TTC549 (cell line): ENCODE data around the gene ANK2.

ENCODE experiments used
- FAIRE-seq: peaks from 2 replicates; lab custom pipeline; 2012; peaks lifted over from hg19 to GRCh38; lab: Jason Lieb, UNC

Gene ANK2

DNA sequence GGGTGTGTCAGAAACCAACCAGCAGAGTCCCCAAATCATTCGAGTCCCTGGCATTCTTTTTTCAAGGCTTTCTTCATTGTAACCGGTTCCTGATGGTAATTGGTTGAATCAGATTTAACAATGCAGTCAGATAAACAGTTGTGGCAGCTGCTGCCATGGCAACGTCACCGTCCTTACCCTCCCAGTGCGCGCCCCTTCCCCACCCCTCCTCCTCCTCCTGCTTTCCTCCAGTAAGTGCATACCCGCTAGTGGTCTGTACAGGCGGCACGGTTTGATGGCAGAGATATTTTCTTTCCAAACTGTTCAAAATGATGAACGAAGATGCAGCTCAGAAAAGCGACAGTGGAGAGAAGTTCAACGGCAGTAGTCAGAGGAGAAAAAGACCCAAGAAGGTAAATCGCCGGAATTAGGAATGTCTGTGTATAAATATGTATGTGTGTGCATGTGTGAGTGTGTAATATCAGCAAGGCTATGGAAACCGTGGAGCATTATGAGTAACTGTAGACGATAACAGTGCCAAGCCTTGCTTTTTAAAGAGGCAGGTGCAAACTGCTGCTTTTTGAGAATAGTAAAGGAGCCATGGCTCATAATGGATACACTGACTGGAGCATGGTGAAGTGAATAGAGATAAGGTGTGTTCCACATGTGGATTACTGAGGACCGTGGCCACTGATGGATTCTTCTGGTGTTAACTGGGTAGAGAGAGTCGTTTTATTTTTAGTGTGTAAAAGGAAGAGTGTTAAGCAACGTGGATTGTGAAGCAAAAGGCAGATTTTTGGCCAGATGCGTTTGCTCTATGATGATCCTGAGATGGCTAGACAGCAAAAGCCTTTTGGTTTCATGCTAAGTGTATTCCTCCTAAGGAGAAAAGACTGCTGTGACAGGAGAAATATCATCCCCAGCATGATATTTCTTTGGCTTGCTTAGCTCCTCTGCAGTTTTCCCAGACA is at the start of gene ANK2:
TSS of gene ANK2 (plus strand) at position 233 of the 950 bp plus-strand sequence. CDS start at position 309, 76 bp downstream.
- no peak for FAIRE-seq

DNA sequence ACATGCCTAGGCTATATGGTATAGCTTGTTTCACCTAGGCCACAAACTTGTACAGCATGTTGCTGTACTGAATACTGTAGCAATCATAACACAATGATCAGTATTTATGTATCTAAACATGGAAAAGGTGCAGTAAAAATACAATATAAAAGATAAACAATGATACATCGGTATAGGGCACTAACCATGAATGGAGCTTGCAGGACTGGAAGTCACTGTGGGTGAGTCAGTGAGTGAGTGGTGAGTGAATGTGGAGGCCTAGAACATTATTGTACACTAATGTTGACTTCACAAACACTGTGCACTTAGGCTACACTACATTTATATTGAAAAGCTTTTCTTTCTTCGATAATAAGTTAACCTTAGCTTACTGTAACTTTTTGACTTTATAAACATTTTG is 45.6 kb upstream of the ANK2 start:
- FAIRE-seq = no peak

DNA sequence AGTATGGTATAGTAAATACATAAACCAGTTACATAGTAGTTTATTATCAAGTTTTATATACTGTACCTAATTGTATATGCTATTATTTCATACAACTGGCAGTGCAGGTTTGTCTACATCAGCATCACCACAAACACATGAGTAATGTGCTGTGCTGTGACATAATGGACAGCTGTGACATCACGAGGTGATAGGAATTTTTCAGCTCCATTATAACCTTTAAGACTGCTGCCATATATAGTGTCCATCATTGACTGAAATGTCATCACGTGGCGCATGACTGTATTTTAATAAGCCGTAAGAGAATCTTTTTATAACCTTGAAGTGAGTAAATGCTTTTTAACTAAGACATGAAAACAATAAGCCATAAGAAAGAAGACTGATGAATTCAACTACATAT is 44.8 kb upstream of the ANK2 start:
- no peak for FAIRE-seq

DNA sequence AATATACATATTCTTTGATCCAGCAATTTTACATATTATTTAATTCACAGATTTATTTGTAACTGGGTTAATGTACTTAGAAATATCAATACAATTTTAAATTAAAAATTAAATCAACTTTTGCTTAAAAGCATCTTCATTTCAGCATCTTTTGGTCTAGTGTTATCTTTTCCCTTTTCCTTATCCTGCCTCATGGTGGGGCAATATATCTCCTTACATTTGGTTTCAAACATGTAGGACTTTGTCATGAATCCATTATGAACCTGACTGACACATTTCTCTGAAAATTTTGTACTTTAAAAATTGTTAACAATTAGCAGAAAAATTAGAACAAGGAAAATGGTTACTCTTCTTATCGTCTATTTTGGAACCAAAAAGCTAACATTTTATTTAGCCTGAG is 42.8 kb upstream of the ANK2 start:
- FAIRE-seq = peak; percentile 5

DNA sequence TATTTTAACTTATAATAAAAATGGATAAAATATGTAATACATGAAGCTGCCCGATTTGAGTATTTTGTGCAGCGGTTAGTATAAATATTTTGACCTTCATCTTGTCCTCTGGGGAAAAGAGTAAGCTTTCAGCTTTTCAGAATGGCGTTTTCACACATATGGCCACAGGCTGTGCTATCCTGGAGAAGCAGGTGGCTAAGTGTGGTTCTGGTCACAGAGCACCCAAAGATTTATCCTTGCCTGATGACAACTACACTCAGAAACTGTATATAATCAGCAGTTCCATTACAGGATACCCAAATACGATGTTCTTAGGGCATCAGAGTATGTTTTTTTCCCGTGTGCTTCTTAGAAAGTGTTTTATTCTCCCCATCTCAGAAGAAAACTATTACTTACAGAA is 42.3 kb upstream of the ANK2 start:
- FAIRE-seq = no peak

DNA sequence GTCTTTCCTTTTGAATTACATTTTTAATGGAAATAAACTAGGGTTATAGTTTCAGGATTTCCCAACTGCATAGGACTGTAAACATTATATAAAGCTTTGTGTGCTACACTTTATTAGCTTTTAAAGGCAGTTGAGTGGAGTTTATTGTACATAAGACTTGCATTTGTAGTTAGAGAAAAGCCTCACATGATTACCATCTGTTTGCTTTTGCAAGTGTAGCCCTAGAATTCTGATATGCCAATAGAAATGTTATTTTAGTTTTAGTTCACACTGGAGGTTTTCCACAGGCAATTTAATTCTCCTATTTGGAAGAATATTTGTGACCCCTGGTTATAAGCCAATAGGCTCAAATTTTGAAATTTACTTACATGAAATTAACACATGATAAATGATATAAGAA is 41.3 kb upstream of the ANK2 start:
- FAIRE-seq = no peak

DNA sequence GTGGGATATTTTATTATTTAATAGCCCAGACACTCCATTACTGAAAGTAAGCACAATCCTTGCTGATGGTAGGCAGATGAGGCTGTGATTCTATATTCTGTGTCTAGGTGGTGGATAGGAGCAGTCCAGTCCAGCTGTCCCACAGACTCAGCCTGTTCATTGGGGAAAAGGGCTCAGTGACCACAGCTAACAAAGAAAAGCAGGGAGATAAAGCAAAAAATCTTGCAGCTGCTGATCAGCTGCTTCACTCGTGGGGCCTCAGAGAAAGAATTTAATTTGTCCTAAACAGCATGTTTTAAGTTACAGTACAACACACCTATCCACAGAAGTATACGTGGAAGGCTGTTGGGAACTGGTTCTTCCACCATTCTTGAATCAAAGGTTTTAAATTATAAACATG is 40.7 kb upstream of the ANK2 start:
- no peak for FAIRE-seq

DNA sequence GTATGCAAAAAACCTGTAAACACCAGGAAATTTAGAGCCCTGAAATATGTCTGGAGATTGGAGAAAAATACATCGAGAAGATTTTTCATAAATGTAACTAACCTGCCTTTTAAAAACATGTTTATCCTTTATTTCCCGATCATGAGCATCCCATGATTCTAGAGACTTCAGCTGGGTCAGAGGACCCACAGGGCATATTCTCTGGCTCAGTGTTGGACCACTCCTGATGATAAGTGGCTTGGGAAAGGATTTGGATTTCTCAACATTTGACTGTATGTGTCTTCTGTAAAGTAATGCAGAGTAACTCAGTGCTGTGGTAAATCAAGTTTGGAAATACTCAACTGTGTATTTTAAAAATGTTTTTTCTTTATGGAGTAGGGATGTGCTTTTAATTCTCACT is 40.0 kb upstream of the ANK2 start:
- no peak for FAIRE-seq

DNA sequence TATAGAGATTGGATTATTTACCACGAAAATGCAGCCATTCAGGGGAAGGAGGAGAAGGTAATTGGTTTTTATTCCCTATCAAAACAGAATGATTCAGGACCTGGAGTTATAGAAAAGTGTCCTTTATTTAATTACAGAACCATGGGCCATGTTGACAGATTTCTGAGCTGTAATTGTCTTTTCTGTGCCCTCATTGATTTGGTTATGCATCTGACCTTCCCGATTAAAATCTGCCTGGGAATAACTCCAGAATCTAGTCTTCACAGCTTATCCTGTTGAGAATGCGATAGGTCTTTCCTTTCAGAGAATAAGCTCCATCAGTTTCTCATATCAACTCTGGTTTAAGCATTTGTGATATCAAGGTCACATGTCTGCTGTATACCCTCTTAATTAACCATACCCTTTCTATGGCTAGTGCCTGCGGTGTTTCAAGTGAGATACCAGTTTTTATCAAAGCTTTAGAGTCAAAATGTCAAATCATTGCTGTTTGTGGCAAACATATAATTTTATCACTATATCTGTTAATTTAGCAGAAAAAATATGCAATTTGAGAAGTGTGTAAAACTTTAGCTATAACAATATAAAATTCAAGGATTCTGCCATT is 37.2 kb upstream of the ANK2 start:
- FAIRE-seq = no peak

DNA sequence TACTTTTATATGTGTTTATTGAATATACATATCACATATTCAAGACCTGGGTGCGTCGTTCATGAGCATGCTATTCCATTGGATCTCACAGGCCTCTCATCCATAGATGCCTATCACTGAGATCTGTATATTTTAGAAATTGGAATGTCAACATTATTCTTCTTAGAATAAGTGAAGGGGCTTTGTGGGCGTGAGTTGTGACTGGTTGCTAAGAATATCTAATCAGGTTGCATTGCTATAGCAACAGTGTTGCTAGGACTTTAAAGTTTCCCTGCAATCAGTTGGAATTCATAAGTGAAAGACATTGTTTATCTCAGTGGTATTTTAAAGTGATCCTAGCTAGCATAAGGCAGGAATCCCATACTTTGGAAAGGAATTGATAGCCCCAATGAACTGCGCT is 36.7 kb upstream of the ANK2 start:
- FAIRE-seq = no peak

DNA sequence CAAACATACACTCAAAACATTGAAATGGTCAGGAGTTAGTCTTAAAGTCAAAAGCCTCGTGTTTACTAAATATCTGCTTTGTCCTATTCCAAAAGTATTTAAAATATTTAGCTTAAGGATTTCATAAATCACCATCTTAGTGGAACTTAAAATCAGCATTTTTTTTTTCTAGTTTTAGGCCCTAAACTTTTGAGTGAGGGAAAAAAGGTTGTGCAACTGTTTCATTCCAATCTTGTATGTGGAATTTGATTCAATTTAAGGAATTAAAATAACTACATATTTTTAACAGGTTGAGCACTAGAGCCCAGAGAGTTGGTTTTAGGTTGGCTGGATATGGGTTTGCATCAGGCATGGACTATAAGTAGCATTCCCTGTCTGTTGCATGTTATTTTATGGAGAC is 35.7 kb upstream of the ANK2 start:
- no peak for FAIRE-seq

DNA sequence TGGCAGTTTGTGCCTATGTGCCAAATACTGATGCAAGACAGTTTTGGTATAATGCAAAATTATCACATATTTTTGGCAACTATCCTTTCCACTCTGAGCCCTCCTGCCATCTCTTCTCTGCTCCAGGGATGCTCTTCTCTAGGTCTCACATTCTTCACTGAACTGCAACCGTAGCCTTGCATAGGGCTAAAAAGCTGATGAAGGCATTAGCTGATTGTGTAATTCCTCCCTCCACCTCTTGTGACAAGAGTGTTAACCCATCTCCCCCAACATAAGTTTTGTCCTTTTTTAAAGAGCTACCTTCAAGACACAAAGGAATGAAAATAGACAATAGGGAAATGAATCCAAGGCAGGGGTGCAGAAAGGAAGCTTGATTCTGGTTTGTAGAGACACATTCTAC is 33.1 kb upstream of the ANK2 start:
- no peak for FAIRE-seq

DNA sequence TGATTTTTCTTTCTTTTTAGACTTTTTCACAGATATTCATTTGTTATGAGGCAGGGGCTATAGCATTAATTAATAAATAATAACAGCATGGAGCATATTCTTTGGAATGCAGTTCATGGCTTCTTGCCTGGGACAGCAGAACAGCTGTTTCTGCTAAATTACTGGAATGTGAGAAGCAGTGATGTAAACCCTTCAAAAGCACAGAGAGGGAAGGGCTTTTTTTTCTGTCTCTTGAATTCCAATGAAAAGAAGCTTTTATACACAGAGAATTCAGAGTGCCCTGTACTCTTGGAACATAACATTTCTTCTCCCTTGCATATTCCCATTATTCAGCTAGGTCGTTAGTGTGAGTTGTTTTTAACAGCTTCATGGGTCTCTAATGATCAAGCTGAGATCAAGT is 28.5 kb upstream of the ANK2 start:
- FAIRE-seq = no peak

DNA sequence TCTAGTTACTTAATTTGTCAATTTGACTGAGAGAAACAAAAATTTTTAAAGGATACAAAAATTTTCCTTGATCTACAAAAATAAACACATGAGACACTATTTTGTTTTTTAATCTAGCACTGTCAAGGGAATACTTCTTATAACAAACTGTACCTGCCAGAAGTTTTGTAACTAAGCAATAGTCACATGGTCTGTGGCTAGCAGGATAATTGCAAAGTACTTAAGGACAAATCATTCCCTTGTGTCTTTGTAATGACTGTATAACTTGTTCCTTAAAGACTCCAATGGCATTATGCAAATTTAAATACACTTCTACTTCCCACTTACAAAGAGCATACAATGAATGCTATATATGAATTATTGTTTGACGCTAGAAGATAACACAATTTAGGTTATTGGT is 25.1 kb upstream of the ANK2 start:
- FAIRE-seq = no peak

DNA sequence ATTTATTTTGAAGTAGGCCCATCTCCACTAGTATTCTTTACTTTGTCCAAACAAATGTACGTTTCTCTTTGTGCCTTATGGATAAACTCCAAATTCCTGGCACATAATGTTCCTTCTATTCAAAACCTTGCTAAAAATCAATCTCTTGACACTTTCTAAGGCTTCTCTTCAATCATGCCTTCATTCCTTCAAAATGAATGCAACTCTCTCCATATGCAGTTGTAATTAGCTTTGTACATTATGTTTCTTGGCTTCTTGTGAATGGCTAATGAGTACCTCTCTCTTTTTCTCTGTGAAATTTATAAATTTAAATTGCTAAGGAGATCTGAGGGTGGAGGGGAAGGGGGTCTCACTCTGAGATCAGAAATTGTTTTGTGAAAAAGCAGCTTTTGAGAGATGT is 24.0 kb upstream of the ANK2 start:
- no peak for FAIRE-seq

DNA sequence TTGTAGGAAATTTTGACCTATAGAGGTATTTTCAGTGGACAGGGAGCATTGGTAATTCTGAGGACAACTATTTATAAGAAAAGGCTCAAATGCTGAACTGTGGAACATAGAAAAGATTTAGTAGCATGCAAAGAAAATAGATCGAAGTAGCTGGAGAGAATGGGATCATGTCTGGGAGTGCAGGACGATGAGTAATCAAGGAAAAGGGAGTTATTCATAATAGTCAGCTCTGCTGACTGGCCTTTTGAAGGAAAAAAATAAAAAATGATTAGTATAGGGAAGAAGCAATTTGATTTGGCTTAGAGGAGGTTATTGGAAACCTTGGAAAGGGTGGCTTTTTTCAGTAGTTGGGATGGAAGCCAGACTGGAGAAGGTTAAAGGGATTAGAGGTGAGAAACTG is 22.9 kb upstream of the ANK2 start:
- FAIRE-seq = no peak

DNA sequence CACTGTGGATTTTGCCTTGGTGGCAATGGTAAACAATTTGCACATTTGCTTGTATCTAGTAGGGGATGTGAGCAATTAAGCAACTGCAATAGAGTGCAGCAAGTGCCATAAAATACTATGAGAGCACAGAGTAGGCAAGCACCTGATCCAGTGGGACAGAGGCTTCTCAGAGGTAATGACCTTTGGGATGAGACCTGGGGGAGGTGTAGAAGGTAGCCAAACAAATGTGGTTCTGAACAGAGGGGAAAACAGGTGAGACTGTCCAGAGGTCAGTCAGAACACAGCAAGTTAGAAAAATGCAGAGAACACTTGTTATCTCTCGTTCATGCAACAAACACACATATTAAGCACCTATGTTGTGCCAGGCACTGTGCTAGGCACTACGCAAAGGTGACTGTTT is 21.4 kb upstream of the ANK2 start:
- FAIRE-seq = no peak

DNA sequence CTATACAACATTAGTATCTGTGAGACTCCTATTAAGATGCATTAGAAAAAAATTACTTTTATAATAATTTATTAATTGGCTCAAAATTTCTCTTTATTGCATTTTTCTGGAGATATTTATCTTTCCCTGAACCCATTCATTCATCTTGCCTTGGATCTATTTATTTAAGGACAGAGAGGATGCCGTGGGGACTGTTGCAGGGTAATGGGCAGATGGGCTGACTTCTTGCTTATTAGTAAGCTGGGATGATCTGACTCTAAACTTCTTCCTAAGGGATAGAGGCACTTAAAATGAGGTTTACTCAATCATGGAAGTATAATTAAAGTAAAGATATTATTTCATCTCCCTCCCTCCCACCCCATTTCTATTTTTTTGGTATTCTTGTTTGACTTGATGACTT is 18.2 kb upstream of the ANK2 start:
- no peak for FAIRE-seq

DNA sequence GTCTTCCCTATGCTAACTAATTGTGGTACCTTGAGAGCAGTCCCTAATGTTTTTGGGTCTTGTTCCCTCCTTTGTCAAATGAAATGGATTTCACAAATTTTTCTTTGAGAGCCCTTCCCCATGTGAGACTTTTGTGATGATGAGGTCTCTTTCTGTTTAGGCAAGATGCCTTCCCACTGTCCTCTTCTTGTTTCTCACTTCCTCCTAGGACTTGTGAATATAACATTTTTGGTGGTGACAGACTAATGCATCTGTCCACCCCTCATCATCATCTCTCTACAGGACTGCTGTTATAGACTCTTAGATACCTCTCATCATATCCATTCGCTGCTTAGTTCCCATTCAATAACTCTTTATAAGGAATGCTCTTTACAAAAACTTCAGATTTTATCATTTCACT is 8.7 kb upstream of the ANK2 start:
- no peak for FAIRE-seq

DNA sequence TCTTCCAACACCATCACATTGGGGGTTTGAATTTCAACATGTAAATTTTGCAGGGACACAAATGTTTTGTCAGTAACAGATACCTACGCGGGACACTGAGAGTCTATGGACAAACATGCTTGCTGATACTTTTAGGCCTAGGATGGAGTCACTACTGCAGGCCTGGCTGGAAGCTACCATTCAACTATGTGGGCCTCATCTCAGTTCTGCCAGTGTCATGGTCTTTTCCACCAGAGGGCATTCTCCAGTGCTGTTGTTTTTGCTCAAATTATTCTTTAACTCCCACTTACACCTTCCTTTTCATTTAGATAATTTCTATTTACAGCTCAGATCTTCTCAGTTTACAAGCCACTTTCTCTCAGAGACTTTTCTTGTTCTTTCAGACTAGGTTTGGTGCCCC is 7.0 kb upstream of the ANK2 start:
- FAIRE-seq = no peak

DNA sequence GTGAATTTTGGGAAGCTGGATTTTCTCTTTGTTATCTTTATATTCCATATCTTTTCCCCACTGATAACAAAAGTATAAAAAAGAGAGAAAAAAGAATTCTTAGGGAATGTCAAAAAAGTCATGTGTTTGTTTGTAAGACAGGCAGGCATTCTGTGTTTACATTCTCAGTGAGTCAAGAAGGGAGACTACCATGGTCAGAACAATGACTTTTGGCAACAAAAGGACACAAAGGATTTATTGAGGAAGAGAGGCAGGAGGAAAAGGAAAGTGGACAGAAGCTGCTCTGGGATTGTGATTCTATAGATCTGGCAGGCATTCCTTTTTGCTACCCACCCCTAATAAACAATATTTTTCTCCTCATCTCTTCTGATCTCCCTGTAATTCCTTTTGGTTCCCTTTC is 5.9 kb upstream of the ANK2 start:
- FAIRE-seq = no peak

DNA sequence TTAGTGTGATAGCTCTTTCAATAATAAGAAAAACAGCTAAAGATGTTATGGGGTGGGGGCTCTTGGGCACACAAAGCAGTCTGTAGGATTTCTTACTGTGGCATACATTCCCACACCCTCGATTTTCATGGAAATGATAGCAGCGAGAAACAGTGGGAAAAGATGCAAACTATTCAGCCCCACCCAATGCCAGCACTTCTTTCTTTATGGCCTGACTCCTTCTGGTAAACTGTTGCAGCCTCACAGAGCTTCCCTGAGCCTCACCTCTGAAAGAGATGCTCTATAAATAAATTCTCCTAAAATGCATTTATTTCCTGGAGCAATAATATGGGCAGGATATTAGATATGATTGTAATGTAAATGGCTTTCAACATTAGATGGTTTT is 910 bp downstream of the ANK2 start:
- no peak for FAIRE-seq

DNA sequence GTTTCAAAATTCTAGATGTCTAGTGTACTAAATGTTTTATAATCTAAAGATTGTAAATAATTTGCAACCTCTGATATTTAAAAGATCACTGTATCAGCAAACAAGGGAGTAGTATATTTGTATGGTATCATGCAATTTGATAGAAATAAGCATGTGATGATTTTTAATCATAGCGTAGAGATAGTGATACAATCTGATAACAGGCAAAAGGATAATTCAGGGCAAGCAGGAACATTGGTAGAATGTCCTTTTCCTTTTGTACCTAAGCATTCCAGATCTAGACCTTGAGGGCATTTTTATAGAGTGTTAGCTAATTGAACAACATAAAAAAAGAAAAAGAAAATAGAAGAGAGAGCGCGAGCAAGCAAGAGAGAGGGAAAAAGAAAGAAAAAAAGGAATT is 1.4 kb downstream of the ANK2 start:
- no peak for FAIRE-seq

DNA sequence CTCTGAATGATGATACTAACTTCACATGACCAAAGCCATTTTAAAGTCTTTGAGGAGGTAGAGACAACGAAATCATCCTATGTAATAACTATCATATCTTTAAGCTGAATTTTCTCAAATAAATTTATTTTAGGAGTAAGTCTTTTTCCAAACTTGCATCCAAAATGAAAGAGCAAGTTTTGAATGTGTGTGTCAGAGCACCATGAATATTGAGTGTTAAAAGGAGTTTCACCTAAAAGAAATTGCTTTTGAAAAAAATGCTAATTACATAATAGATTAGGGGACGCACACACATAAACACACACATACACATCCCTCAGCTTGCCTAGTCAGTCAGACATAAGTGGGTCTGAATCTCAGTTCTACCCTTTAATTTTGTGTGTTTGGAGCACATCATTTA is 1.9 kb downstream of the ANK2 start:
- FAIRE-seq = no peak
